T-helper 2 cell treated with Interferon-gamma antibody and Interleukin-4, amounts not matched to agents 100 ng/mL and 5 ng/mL, for 36 hours (primary cell): ENCODE results near the gene B3GALT2. TPM values are rescaled to one million over a fixed set of nuclear protein-coding genes. Genes with fewer than 3 reads are reported as not detected.
"Not testable (repeated sequence)": the region's sequence is repeated elsewhere in the genome, so short reads cannot be mapped to it uniquely, and the experiment has no call there.

ENCODE experiments used
- intact Hi-C: fragments of 100-400 bp; cut with micrococcal nuclease; formaldehyde crosslinking; loops from one replicate; pipeline ENCODE4 v1.15.1; 2023
- total RNA-seq: library from RNA; stranded (reverse); gene quantifications from 2 replicates; pipeline ENCODE4 v1.2.3, GENCODE V29; 2022

B3GALT2 gene, protein sequence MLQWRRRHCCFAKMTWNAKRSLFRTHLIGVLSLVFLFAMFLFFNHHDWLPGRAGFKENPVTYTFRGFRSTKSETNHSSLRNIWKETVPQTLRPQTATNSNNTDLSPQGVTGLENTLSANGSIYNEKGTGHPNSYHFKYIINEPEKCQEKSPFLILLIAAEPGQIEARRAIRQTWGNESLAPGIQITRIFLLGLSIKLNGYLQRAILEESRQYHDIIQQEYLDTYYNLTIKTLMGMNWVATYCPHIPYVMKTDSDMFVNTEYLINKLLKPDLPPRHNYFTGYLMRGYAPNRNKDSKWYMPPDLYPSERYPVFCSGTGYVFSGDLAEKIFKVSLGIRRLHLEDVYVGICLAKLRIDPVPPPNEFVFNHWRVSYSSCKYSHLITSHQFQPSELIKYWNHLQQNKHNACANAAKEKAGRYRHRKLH
- 0.50 and 0.80 TPM in 2 replicates for total RNA-seq

DNA sequence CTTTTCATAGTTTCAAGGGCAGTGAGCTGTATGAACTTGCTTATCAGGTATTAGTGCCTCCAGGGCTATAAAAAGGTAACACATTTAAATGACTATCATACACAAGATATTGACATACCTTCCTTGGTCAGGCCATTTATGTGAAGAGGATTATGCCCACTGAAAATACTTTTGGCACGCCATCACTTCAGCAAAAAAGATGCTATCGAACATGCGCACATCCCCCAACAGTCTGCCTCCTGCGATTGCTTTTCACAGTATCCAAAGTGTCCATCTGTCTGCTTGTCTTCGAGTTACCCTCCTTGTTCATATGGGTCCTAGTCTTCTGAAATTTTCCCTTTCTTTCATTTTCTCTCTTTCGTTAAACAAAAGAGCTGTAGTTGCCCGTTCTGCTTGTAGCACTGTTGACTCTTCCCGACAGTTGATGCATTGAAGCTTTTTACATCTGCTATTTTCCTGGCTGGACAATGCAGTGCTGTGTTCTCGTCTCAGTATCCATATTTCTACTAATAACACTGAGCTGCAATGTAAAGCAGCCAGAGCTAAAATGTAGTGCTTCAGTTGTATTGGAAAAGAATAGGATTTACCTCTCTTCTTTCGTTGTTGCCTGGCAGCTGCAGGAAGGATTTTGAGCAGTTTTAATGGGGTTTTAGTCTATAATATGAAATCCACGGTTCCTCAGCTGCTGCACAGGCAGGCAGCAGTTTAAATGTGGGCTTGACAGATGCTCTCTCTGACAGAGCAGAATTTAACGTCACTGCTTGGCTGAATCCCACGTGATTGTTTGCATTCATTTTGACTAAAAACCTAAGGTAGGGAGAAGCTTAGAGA, at the start of gene B3GALT2:
B3GALT2 (minus strand) TSS at position 713 of the 831 bp plus-strand sequence. CDS start 5,051 bp downstream, outside the sequence.
- intact Hi-C loops, result no loop called here

DNA sequence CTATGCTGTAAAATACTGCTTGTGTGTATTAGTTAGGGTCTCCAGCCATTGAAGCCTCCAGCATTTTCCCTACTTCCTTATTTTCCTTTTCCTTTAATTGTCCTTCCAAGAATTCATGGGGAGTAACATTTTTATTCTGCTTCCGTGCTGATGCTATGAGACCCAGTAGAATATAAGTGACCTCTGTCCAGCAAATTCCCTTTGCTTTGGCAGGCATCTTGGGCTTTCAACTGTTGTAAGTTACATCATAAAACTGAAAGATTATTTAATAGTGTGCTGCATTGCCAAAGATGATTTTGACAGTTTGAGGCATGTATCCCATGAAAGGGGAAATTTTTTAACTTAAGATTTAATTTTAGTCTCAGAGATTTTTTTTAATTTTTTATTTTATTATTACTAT, 48.1 kb upstream of the B3GALT2 start:
- intact Hi-C loops, result no loop called here

DNA sequence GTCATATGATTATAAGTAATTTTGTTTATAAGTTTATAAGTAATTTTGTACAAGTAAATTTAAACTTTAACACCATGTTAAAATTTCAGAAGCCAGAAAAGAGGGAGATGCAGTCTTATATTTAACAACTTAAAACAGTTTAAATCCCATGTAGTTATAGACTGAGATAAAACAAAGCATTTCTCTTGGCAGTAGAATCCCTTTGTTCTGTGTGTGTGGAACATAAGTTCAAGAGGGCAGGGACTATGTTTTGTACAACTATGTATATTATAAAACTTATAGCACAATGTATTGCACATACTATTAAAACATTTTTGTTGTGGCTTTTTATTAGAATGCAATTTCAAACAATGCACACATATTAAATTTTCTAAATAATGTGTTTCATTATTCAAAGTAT, 44.7 kb upstream of the B3GALT2 start:
- intact Hi-C loops, result not testable (repeated sequence)

DNA sequence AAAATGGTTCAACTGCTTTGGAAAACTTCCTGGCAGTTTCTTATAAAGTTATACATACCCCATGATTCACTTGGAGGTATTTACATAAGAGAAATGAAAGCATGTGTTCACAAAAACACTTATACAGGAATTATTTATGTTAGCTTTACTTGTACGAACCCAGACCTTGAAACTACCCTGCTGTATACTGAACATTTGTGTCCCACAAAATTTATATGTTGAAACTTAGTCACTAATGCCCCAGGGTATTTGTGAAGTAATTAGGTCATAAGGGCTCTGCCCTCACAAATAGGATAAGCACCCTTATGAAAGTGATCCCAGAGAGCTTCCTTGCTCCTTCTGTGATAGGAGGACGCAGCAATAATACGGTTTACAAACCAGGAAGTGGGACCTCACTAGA, 42.7 kb upstream of the B3GALT2 start:
- intact Hi-C loops, result no loop called here

DNA sequence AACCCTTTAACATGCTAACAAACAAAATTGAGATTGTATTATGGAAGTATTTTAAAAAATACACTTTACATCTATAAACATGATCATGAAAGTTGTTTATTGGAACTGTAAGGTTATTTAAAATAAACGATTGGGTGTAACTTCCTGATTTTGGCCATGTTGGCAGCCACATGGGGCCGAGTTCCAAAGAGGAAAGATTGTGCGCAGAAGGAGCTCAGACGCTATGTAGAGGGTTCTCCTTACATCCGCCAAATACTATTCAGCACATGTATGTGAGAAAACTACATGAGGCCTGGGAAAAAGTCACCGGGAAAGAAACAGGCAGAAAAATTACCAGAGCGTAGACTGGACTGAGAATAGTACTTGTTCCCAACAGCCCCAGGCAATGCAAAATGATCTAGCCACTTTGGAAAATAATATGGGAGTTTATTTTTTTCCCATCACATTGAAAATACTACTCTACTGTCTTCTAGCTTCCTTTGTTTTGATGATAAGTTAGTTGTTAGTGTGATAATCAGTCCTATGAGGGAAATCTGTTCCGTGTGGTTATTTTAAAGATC, 35.7 kb upstream of the B3GALT2 start:
- intact Hi-C loops, result no loop called here

DNA sequence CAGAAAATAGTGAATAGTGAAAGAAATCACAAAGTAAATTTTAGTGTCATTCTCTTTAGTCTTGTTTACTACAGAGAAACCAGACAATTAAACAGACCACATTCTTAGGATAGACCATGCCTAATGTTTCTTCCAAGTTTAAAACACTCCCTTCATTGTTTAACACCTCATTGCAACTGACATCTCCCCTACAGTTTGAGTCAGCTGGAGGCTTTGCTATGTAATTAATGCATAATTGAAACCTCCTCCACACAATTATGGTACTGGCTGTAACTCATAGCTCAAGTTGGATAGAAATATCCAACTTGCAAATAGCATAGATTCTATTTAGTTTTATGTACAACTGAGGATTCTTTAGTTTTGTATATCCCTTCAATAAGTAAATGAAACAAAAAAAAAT, 35.2 kb upstream of the B3GALT2 start:
- intact Hi-C loops, result no loop called here

DNA sequence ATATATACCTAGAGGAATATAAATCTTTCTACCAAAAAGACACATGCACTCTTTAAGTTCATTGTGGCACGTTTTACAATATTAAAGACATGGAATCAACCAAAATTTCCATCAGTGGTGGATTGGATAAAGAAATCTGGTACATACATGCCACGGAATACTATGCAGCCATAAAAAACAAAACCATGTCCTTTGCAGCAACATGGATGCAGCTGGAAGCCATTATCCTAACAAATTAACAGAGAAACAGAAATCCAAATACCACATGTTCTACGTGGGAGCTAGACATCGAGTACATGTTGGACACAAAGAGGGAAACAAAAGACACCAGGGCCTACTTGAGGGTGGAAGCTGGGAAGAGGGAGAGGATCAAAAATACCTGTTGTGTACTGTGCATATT, 33.0 kb upstream of the B3GALT2 start:
- intact Hi-C loops, result no loop called here

DNA sequence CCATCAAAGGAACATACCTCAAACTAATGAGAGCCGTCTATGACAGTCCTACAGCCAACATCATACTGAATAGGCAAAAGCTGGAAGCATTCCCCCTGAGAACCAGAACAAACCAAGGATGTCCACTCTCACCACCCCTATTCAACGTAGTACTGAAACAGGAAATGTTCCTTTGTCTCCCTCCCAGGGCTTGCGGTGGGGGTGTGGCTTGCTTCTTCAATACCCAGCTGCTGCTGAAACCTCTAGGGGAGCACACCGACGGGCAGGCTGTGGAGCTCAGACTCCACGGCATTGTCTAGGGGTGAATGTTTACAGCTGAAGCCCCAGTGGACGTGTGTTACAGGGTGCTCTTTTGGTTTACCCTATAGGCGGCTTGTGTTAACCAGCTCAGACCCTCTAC, 30.5 kb upstream of the B3GALT2 start:
- intact Hi-C loops, result no loop called here

DNA sequence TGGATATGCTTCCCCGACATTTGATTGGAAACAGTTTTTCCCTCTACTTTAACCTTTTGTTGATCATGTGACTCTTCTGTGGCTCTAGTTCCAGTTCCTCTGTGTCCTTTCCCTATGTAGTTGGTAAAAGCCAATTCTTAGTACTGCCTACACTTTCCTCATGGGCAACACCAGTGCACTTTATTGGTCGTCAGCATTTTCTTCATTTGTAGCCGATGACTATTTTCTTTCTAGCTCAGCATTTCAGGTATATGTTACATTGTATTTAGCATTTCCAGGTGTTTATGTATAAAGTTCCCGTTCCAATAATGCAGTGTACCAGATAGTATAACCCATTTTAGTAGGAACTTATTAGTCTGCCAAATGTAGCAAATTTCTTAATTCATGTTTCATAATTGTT, 27.6 kb upstream of the B3GALT2 start:
- intact Hi-C loops, result no loop called here

DNA sequence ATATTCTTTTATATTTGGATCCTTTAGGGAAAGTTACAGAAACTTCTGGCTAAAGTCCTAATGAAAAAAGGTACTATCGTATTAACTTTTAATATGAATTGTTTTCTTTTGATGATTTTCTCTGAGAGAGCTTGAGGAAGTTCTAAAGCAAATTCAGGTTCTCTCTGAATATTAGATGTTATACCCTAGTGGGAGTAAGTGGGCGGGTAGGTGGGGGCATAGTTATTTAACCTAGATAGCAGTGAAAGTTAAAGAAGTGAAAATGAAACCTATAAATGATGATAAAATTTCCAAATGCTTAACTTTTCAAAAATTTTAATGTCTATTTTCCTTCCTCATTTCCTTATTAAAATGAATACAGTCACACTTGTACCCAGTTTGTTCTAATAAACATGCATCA, 26.2 kb upstream of the B3GALT2 start:
- intact Hi-C loops, result no loop called here

DNA sequence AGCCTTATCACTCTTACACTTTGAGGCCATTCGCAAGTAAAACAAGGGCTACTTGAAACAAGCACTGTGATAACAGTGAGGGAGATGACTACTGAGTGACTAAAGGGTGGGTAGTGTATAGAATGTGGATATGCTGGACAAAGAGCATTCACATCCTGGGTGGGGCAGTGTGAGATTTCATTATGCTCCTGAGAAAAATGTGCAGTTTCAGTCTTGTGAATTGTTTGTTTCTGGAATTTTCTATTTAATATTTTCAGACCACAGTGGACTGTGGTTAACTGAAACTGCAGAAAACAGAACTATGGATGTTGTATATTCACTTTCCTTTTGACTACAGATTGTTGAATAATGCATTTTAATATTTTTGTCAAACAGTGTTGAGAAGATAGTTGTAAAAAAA, 25.1 kb upstream of the B3GALT2 start:
- intact Hi-C loops, result no loop called here

DNA sequence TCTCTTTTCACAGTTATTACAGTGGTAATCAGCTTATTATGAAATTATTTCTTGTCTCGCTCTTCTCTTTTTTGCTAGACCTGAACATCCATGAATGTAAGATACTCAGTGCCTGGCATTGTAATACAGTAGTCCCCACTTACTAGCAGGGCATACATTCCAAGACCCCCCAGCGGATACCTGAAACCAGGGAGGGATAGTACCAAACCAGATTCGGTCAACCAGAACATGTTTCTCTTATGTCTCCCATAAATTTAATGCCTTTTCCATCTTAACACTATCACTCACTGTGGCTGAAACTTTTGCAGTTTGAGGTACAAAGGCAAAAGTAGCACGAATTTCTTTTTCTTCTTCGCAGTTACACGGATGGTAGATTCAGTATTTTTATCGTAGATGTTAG, 24.6 kb upstream of the B3GALT2 start:
- intact Hi-C loops, result no loop called here

DNA sequence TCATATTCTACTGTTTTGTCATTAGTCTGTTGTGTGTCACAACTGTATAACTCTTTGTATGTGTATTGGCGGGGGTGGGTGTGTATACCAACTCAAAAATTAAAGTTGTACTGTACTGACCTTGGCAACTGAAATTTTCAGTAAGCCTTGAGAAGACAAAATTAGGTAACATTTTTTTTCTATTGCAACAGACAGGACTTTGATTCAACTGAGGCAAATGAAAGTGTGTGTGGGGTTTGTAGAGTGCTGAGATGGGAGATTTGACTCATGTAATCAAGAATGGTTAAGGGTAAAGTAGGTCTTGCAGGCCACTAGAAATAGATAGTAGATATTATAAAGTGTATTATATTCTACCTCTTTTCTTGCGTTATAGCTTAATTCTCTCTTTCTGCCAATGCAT, 14.6 kb upstream of the B3GALT2 start:
- intact Hi-C loops, result no loop called here

DNA sequence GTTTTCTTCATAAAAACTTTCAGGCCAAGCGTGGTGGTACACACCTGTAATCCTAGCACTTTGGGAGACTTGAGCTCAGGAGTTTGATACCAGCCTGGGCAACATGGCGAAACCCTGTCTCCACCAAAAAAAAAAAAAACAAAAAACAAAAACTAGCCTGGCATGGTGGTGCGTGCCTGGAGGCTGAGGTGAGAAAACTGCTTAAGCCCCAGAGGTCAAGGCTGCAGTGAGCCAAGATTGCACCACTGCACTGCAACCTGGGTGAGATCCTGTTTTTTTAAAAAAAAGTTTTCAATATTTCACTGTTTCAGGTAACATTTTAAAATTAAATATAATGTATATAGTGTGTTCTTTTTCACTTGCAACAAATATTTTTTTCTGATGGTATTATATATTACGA, 13.5 kb upstream of the B3GALT2 start:
- intact Hi-C loops, result no loop called here

DNA sequence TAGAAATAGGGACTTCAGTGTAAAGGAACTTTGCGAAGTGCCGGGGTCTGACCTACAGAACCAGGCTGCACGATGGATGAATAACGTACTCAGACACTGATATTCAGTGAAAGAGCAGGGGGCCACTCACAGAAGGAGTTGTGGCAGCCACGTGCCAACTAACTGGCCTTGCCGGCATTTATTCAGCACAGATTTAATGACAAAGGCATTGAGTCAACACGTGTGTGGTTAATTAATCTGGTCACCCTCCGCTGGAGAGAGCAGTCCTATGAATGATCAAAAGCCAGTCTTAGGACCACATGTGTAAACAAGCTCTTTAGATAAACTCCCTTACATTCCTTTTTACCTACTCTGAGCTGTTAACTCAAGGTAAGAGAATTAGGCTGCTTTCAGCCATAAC, 6.2 kb upstream of the B3GALT2 start:
- intact Hi-C loops, result no loop called here

DNA sequence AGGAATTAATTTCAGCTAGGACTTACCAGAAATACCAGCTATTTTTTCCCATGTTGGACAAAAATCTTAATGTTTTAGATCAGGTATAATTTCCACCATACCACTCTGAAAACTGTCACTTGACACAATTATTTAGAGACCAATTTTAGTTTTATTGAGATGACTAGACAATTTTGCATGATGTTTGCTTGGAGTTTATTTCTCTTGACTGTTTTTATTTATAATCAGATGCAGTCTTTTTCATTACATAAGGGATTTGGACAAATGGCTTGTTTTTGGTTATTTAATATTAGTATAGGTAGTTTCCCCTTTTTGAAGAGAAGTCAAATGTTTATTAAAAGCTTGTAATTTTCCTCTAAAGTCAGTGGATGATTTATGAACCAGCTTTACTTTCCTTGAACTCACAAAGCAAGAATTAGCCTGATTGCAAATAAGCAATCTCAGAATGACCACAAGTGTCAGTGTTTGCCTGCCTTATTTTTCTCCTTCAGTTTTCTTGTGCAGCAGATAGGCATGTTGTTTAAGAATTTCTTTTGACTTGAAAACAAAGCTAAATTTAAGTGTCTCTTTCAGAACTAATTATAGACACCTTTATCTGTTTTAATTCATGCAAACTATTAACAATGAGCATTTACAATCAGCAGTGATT, 3.8 kb upstream of the B3GALT2 start:
- intact Hi-C loops, result no loop called here

DNA sequence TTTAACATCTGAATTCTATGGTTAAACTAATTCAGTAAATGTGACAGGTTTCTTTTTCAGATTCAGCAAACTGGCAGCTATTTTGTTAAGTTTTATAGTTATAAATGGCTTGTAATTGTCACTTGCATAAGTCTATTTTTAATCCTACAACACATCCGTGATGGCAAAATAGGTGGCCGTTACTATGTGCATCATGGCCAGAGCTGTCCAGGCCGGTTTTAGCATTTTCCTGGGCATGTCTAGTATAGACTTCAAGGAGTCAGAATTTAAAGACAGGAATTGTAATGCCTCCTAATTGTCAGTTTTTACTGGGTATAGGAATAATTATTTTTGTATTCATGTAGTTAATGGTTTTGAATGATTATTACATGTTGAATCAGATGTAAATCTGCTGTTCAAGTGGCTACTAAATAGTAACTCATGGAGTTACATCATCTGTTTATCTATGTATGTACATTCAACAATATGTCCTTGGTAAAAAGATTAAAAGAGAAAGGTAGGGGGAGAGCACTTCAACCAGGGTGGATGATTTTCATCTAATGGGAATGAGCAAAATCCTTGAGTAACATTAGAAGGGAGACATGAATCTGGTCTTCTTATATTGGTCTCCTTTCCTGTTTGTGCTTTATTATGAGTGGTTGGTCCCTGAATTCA, 3.2 kb upstream of the B3GALT2 start:
- intact Hi-C loops, result no loop called here

DNA sequence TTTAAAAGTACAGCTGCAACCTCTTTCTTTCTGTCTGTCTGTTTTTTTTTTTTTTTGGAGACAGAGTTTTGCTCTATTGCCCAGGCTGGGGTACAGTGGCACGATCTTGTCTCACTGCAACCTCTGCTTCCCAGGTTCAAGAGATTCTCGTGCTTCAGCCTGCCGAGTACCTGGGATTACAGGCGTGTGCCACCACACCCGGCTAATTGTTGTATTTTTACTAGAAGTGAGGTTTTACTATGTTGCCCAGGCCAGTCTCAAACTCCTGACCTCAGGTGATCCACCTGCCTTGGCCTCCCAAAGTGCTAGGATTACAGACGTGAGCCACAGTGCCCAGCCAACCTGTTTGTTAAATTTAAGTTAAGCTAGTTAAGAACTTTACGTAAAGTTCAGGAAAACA, 2.5 kb upstream of the B3GALT2 start:
- intact Hi-C loops, result not testable (repeated sequence)

DNA sequence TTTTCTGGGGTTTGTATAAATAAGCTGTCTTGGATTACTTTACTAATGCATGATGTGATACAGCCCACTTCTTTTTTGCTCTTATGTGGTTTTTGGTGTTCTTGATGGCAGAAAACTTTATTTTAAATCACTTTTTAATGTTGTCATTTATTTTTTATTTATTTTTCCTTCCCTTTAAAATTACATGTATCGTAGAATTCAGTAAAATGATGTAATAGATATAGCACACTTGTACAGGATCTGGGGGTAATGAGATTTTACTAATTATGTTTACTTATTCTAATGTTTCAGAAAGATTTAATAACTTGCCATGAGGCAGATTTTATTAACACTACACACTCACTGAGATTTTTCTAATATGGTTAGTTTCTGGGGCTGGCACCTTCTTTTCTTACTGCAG, 701 bp upstream of the B3GALT2 start:
- intact Hi-C loops, result no loop called here

DNA sequence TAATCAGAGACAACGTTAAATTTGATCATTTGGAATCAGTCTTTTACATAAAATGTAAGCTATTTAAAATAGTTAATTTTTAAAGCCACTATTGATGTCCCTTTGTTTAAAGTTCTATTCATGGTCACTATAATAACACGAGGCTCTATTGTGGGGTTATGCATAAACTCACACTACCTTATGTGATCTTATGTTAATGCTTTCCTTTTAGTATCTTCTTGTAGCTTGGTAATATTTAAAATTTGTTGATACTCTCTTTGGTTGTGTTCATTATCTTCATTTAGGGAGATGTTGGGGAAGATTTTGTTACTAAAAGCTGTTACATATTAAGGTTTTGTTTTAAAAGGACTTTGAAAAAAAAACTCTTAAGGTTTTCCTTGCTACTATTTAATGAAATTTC, 1.2 kb downstream of the B3GALT2 start:
- intact Hi-C loops, result no loop called here

DNA sequence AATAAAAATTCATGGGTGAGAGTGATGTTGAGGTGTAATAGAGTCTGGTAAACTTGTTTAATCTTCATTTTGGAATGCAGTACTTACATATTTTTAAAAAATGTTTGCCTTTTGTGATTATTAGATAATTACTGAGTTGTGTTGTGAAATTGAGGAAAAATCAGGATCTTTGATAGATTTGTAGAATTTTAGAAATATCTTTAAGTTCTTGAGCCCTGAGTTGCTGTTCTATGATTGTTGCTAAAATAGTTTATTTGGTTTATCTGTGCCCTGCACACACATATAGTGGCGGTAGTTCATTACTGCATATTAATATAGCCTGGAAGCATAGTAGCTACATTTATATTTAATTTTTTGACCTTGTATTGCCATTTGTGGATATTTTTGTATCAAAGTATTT, 1.6 kb downstream of the B3GALT2 start:
- intact Hi-C loops, result loop anchor here (5.0 kb wide), 1 partner anchor 223 kb away; no protein-coding TSS in a partner anchor
